Frontal cortex (tissue), 4 donors: ENCODE measurements around the gene CHST8. TPM values are rescaled to one million over a fixed set of nuclear protein-coding genes. Genes with fewer than 3 reads are reported as not detected.

ENCODE experiments used
- DNase-seq, 2 donors: peaks; one replicate each; pipeline ENCODE4 v3.0.0; 2012; ENCODE audit warnings: low spot score in 2 of 2
- FAIRE-seq: peaks from 2 replicates; lab custom pipeline; 2012; peaks lifted over from hg19 to GRCh38; lab: Jason Lieb, UNC
- total RNA-seq: library from RNA; depleted of rRNA; stranded (reverse); fragments of >200 nt; gene quantifications from one replicate; pipeline ENCODE4 v1.2.3, GENCODE V29; 2014
- donor health status: control.
- donor health status: control.
- donor health status: control.

CHST8 gene
- total RNA-seq, 1 donor from 2014 or later: 5.3 TPM

DNA sequence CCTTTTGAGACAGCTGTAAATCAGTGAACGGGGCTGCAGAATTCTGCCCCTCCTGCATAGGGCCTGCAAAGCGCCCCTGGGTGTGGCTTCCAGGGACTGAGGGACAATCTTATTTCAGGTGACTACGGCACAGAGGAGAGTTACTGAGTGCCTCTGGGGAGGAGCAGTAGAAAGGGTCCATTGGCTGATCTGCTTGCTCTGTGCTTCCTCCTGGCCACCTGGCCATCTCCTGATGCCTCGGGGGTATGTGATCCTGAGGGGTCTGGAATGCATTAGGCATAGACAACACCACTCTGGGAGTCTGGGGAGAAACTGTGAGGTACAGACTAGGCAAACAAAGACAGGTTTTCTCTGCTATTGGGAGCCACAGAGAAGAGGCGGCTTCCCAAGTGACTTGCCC lies 177.7 kb downstream of the CHST8 start:
- DNase-seq: no peak
- FAIRE-seq: no peak

DNA sequence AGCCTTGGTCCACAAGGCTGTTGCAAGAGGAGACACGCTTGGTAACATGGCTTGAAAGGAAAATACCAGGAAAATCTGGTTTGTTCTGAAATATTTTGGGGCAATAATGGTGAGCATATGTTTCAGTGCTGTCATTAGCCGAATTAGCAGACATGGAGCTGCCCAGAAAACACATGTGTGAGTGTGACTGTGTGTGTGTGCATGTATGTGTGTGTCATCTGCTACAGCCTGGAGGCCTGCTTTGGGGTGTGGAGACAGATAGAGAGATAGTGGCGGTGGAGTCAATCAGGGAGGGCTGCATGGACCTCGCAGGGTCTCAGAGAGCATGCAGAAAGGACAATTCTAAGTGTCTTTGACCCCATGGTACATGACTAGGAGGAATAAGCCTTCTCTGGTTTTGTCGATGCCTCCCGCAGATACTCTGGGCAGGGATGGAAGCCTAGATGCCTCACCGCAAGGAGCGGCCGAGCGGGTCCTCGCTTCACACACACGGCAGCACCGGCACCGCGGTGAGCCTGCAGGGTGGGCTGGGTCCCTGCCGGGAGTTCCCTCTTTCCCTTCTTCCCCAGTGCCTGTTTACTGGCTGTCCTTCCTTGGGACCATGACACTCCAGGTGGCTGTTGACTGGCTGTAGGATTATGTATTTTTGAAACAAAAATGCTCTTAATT lies 178.4 kb downstream of the CHST8 start:
- no peak for FAIRE-seq
- DNase-seq: no peak

DNA sequence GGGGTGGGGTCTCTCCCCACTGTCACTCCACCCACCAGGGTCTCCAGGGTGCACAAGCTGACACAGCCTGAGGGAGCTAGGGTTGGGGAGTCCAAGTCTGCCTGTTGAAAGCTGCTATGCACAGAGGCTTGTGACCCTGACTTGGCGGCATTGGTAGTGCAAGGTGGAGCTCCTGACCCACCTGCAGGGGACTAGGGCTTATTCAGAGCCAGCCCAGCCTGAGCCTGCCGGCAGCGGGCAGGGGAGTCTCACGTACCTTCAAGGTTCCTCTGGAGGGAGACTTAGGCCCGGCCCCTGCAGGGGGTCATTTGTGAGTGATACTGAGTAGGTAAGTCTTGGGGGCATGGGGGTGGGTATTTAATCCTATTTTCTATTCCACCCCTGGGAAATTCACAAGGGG lies 179.7 kb downstream of the CHST8 start:
- no peak for DNase-seq
- no peak for FAIRE-seq

DNA sequence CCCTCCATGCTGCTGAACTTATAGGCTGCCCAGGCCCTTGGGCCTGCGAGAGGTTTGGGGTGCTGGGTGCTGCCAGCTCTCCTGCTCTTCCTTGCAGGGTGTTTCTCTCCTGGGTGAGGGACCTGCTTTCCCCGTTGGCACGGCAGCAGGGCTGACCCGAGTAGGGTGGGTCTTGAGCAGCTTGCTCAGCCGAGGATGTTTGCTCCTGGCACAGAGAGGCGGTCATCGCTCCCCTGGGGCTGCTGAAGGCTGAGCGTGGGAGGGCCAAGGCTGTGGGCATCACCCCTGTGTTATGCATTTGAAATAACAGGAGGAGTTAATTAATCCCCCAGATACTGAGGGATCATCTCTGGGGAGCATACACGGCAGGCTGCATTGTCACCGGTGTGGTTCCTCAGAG lies 180.2 kb downstream of the CHST8 start:
- DNase-seq (no peak), FAIRE-seq (no peak)

DNA sequence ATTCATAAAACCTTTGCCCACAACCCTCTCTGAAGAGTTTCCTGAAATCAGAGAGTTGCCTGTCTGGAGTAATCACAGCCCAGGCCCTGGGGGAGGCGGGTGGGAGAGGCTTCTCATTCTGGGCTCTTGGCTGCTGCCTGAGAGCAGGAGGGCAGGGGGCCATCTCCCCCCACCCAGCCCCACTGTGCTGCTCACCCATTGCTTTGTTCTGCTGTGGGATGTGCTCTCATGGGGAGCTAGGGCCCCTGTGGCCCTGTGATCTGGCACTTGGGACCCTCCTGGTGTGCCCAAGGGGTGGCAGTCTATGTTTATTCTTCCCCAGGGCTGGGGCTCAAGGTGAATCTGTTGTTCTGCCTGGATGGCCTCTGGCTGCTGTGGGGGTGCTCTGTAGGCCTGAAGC lies 181.0 kb downstream of the CHST8 start:
- FAIRE-seq (no peak), DNase-seq (no peak)

DNA sequence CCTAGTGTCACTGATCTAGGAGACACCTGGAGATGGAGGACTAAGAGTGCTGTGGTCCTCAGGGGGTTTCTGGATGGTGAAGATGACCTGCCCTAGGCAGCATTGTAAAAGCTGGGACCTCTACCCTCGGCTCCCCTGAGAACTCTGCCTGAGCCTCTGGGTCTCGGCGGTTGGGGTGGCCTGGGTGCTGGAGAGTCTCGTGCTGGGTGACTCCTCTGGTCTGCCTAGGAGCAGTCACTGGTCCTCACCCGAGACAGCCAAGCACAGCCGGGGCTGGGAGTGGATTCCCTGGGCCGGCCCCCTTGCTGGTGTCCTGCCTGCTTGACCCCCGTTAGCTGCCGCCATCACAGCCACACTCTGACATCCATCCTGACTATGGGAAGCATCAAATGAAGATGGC lies 181.6 kb downstream of the CHST8 start:
- no peak for FAIRE-seq

DNA sequence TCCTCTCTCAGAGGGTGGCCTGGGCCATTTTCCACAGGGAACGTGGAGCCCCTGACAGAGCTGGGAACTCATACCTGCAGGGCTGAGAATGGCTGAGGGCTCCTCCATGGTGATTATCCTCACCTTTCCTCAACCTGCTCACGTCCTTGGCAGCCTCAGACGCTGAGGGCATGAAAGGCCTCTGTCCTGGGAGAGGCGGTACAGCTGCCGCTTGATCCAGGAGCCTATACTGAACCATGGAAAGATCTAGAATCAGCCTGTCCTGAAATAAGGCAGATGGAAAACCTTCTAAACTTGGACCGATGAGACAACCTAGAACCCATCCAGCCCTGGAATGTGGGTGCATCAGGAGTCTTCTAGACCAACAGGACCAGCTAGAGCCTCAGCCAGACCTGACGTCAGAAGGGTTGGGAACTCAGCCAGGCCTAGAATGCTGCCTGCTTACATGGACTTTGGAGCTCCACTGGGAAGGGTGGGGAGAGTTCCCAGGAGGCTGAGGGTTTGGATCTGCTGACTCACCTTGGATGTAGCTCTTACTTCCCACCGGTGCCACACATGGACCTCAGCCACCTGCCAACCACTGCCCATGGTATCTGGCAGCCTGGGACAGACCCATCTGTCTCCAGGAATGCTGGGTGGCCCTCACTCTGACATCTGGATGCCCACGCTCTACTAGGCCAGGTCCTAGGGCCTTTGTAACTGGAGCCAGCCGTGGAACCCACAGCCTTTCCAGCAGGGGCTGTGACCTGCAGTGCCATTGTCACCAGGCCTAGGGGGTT lies 182.5 kb downstream of the CHST8 start:
- DNase-seq: peak in 1 of 2 donors; percentile 61
- no peak for FAIRE-seq

More for the DNA sequence above, 181.6 kb downstream of the CHST8 start:
- DNase-seq: no peak

DNA sequence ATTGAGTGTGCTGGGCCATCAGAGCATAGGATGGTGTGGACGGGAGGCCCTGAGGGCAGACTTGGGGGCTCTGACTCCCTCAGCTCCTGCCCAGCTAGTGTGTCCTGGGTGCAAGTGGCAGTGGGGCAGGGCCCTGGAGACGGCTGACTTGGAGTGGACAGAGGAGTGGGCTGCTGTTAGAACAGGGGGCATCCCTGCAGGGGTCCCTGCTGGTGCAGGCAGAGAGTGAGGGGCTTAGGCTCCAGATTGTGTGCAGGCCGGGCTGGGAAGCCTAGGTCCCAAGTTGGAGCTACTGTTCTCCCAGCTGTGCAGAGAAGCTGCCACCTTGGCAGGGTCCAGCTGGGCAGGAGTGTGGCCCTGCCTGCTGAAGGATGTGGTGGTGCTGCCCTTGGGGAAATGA lies 183.6 kb downstream of the CHST8 start:
- DNase-seq (no peak), FAIRE-seq (no peak)

DNA sequence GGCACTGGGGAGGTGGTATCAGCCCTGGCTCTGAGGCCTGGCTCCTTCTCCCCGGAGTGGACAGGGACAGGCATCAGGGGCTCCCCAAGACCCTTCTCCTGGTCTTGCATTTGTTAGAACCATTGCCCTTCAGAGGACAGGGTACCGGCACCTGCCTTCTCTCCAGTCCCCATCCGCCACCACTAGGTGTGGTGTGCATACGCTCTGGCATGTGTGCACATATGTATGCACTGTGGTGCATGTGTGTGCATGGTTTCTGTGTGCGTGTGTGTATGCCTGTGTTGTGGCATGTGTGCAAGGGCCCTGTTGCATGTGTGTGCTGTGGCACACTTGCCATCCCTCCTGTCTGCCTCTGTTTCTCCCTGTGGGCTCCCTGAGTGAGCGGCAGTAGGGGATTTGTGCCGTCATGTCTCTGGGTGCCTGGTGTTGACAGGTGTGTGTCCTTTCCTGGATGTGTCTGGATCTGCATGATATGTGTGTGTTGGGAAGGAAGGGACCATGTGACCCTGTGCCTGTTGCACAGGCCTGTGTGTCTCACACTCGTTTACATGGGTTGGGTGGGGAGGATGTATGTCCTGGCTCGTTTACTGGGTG lies 184.2 kb downstream of the CHST8 start:
- no peak for DNase-seq
- FAIRE-seq: no peak

DNA sequence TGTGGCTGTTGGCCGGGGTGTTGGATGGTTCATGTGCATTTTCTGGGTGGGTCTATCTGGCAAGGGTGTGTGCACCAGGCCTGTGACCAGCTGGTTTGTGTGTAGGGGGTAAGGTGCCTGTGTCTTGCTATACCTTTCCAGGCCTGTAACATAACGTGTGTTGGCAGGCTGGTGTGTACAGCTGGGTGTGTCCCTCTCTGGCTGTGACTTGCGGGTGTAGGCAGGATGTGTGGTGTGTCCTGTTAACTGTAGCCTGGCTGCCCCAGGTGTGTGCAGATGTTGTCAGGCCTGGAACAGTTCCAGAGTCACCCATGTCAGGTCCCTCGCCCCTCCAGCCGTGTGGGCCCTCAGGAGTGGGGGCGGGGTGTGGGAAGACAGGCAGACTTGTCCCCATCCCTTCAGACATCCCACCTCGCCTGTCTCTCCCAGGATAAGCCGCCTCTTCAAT lies 184.7 kb downstream of the CHST8 start:
- no peak for DNase-seq
- no peak for FAIRE-seq

DNA sequence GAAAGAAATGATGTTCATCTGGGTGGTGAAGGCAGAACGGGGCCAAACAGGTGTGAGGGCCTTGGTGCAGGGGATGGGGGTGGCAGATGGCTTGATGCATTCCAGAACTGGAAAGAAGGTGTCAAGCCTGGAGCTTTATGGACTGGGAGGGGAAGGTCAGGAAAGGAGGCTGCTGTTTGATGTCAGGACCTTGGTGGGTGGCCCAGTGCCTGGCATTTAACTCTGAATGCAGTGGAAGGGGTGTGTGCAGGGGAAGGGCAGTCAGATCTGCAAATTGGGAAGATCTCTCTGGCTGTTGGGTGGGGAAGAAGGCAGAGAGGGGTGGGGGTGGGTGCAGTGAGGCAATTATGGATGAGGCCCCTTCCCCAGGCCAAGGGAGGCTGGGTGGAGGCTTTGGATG lies 186.6 kb downstream of the CHST8 start:
- no peak for DNase-seq
- no peak for FAIRE-seq

DNA sequence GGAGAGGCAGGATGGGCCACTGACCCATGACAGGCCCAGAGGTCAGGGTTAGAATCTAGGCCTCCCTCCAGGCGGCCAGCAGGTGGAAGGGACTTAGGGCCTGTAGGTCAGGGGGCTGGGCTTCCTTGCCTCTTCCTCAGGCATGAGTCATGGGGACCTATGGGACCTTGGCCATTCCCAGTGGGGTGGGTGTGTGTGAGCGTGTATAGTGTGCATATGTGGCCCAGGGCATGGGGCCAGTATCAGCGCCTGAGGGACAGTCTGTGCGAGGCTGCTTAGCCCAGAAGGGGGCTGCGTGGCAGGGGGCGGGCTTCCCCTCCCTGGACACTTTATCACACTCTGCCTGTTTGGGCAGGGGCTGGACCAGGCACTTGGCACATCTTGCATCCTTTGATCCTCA lies 188.2 kb downstream of the CHST8 start:
- no peak for FAIRE-seq
- no peak for DNase-seq

DNA sequence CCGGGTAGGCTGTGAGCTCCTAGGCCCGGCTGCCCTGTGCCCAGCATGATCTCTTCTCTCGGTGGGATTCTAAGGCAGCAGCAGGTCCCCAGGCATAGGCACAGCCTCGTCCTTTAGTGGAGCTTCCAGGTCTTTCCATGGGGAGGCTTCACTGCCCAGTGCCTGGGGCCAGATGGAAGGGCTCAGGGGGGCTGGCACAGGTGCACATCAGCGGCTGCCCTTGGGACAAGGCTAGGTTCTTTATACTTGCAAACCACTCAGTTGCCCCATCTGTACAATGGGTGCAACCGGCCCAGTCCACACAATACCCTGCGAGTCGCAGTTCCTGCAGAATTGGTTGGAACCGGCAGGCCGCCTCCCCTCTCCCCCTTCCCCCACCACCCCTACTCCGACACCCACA lies 189.1 kb downstream of the CHST8 start:
- FAIRE-seq: no peak
- DNase-seq: no peak

DNA sequence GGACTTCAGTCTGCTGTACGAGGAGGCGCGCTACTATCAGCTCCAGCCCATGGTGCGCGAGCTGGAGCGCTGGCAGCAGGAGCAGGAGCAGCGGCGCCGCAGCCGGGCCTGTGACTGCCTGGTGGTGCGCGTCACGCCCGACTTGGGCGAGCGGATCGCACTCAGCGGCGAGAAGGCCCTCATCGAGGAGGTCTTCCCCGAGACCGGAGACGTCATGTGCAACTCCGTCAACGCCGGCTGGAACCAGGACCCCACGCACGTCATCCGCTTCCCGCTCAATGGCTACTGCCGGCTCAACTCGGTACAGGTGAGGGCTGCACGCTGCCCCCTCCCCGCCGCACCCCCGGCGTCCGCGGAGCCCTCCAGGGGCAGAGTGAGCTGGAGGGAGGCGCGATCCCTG lies 189.5 kb downstream of the CHST8 start:
- no peak for DNase-seq
- FAIRE-seq: no peak

DNA sequence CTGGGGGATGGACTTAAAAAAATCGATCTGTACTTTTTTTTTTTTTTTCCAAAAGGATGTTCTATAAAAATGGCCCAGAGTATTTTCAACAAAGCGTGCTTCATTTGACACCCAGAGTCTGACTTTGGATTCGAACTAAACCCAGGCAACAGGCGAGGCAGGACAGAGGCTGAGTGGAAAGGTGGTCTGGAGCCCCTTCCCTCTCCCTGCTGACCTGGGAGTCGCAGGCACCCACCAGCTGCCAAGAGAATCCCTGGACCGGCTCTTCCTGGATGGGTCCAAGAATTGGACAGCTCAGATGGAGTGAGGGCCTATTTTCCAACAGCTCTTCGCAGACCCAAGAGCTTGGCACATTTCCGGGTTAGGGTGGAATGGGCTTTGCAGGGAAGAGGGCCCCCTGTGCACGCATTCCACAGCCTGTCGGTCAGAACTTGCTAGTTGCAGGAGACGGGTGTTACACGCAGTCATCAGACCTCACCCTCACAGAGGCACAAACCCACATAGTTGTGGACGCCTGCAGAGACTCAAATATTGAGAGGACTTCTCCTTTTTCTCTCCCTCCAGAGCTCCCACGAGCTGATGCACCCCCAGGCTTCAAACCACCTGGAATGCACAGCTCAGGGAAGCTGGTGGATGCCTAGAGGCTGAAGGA lies 190.1 kb downstream of the CHST8 start:
- FAIRE-seq (no peak), DNase-seq (no peak)

DNA sequence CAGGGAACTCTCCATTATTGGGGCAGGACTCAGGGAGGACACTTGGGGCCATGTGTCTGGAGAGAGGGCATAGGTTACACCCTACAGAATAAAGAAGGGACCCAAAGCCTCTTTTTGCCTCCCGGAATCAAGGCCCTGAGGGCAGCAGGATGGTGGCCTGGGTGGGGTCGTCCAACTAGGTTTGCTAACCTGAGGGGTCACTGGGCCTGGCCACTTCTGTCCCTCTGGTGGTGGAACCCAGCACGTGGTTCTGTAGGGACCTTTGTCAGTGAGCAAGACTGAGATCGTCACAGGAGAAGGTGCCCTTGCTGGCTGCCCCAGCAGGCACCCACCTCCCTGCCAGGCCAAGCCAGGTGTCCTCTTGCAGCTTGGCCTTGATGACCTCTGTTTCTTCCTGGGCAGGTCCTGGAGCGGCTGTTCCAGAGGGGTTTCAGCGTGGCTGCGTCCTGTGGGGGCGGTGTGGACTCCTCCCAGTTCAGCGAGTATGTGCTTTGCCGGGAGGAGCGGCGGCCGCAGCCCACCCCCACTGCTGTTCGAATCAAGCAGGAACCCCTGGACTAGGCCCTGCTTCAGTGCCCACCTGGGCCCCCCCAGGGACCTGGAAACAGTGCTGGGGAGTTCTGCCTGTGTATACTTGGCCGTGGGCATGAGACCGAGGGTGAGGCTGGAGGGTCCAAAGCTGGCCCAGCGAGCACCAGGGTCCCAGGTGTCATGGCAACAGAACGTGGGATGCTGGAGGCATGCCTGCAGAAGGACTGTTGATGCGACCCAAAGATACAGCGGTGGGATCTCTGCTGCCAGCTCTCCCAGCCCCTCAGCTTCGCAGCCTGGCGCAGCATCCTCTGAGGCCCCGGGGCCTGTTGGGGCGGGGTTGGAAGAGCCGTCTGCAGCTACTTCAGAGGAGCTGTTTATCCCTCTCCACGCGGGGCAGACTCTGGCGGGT lies 190.9 kb downstream of the CHST8 start:
- peak in 1 of 2 donors; percentile 18 for DNase-seq
- no peak for FAIRE-seq

DNA sequence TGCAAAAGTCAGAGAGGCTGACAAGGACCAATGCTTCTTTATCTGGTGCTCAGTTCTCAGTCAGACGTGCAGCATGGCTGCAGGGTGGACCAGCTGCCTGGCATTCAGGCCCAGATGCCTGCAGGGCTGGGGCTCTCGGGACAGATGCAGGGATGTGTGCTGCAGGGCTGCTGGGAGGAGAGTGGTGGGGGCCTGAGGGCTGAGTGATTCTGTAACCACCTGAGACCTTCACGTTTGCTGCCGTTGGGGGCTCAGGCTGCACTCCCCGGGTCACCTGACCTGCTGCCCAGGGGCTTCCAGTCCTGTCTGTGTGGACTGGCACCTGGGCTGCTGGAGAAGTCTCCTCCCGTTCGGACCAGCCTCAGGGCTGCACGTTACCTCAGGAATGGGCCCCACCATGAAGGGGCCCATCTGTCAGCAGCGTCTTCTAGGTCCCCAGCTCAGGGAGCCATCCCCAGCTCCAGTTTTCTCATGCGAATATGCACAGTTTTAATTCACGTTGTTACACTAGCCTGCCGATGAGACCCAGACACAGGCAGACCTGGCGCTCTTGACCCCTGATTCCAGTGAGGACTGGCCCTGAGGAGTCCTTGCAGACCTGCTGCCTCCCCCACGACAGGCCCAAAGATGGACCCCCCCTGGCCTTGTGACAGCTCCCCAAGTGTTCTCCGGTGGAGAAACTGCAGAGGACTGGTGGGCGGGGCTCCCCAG lies 191.8 kb downstream of the CHST8 start:
- DNase-seq: peak; percentile 18 to 19

DNA sequence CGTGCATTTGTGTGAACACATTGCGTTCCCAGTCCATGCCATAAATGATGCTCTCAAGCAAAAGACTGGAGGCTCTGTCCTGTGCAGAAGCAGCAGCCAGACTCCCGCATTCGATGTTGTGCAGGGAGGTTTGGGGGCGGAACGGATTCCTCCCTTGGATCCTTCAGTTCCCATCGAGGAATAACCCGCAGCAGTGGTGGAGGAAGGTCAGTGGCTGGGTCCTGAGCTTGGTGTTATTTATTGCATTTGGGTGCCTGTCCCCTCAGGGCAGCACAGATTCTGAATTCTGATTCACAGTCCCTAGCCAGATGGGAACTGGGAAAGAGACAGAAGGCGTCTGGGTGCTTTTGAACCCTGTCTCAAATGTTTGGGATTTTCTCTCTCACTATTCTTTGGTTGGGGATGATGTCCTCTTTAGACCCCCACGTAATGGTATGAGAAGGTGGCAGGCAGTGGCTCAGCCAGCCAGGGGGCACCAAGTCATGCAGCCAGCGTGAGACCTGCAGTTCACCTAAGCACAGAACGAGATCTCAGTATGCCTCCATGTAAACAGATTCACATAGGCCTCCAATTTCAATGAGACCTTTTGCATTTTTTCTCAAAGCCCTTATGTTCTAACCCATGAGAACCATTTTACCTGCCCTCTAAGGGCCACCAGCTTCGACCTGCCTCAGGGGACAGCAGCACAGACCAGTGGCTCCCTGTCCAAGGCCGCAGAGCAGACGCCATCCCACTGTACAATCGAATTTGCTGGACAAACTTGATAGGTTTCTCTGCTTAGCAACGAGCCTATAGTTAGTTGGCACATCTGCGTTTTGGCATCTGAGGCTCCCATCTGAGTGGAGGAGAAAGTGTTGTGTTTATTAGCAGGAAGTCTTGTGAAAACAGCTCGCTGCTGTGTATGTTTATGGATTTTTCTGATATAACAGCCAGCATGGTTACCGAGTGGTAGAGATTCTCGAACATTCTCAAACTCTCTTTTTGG lies 192.7 kb downstream of the CHST8 start:
- DNase-seq (peak; percentile 33 to 36), FAIRE-seq (no peak)

More for the DNA sequence above, 191.8 kb downstream of the CHST8 start:
- FAIRE-seq: no peak
